Measurements from ENCODE around the gene RGSL1. TPM values are rescaled to one million over a fixed set of nuclear protein-coding genes. Genes with fewer than 3 reads are reported as not detected.

Gene RGSL1
- total and polyA plus RNA-seq, 9 of the 15 experiments (the other 6 are each of a cell fraction or from before 2014, with no cell fraction given): 0.03 TPM; not detected in 8

- TF ChIP-seq, protein P1, sequence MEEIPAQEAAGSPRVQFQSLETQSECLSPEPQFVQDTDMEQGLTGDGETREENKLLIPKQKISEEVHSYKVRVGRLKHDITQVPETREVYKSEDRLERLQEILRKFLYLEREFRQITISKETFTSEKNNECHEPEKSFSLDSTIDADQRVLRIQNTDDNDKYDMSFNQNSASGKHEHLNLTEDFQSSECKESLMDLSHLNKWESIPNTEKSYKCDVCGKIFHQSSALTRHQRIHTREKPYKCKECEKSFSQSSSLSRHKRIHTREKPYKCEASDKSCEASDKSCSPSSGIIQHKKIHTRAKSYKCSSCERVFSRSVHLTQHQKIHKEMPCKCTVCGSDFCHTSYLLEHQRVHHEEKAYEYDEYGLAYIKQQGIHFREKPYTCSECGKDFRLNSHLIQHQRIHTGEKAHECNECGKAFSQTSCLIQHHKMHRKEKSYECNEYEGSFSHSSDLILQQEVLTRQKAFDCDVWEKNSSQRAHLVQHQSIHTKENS (CRISPR knock-in tag; IDR thresholded peaks at IDR 0.05): no peak
- TF ChIP-seq ZNF140 (CRISPR knock-in tag; IDR thresholded peaks at IDR 0.05) (no peak), CBX1 (IDR thresholded peaks at IDR 0.05; ENCODE audit: low read depth) (no peak), ZNF277 (CRISPR knock-in tag; IDR thresholded peaks at IDR 0.05; ENCODE audit: borderline replicate concordance) (no peak), NFIX (CRISPR knock-in tag; IDR thresholded peaks at IDR 0.05; ENCODE audit: low read depth) (no peak), ZBTB9 (CRISPR knock-in tag; IDR thresholded peaks at IDR 0.05) (no peak), EHMT2 (IDR thresholded peaks at IDR 0.05) (no peak), MIER1 (IDR thresholded peaks at IDR 0.05; ENCODE audit: low read depth) (no peak), MLLT1 (IDR thresholded peaks at IDR 0.05) (no peak), ZNF79 (CRISPR knock-in tag; IDR thresholded peaks at IDR 0.05; ENCODE audit: low read depth) (no peak), ZNF232 (CRISPR knock-in tag; IDR thresholded peaks at IDR 0.05) (no peak)
- TF ChIP-seq, protein P2, sequence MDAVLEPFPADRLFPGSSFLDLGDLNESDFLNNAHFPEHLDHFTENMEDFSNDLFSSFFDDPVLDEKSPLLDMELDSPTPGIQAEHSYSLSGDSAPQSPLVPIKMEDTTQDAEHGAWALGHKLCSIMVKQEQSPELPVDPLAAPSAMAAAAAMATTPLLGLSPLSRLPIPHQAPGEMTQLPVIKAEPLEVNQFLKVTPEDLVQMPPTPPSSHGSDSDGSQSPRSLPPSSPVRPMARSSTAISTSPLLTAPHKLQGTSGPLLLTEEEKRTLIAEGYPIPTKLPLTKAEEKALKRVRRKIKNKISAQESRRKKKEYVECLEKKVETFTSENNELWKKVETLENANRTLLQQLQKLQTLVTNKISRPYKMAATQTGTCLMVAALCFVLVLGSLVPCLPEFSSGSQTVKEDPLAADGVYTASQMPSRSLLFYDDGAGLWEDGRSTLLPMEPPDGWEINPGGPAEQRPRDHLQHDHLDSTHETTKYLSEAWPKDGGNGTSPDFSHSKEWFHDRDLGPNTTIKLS (IDR thresholded peaks at IDR 0.05; ENCODE audit: borderline replicate concordance, low read depth): no peak
- TF ChIP-seq, protein P3, sequence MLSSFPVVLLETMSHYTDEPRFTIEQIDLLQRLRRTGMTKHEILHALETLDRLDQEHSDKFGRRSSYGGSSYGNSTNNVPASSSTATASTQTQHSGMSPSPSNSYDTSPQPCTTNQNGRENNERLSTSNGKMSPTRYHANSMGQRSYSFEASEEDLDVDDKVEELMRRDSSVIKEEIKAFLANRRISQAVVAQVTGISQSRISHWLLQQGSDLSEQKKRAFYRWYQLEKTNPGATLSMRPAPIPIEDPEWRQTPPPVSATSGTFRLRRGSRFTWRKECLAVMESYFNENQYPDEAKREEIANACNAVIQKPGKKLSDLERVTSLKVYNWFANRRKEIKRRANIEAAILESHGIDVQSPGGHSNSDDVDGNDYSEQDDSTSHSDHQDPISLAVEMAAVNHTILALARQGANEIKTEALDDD (IDR thresholded peaks at IDR 0.05): no peak
Observed at GRCh38 chr1:182450087-182450486, at the start of gene RGSL1 (continued).
